RWPE2 (cell line): ENCODE data around the gene WDR64.
"Not testable (repeated sequence)": the region's sequence is repeated elsewhere in the genome, so short reads cannot be mapped to it uniquely, and the experiment has no call there.

Experiments
- ATAC-seq: fragments of 200-7000 bp; cut with Tn5 transposase; 3 replicates; pipeline ENCODE4 v1.9.1; 2021; ENCODE audit warnings: low read depth
- DNase-seq: peaks from one replicate; pipeline ENCODE4 v3.0.0-alpha.2; 2020; ENCODE audit warnings: low spot score
- H3K27ac ChIP-seq: fragments of 450-650 bp; 2 replicates; pipeline ENCODE4 v1.5.1; 2017; ENCODE audit warnings: mild to moderate bottlenecking; ENCODE audit not compliant: poor library complexity, severe bottlenecking
- H3K27me3 ChIP-seq: fragments of 250-450 bp; sonication (Bioruptor Pico); 2 replicates; pipeline ENCODE4 v1.5.1; 2021; ENCODE audit warnings: mild to moderate bottlenecking, moderate library complexity; ENCODE audit not compliant: insufficient read depth, poor library complexity, severe bottlenecking
- H3K36me3 ChIP-seq: fragments of 250-450 bp; sonication (Bioruptor Pico); 2 replicates; pipeline ENCODE4 v1.5.1; 2020; ENCODE audit warnings: low read depth, mild to moderate bottlenecking, moderate library complexity
- H3K4me1 ChIP-seq: fragments of 250-450 bp; sonication (Bioruptor Pico); 2 replicates; pipeline ENCODE4 v1.5.1; 2021; ENCODE audit warnings: mild to moderate bottlenecking, moderate library complexity; ENCODE audit not compliant: insufficient read depth, poor library complexity, severe bottlenecking
- H3K4me3 ChIP-seq: fragments of 250-450 bp; sonication (Bioruptor Pico); 2 replicates; pipeline ENCODE4 v1.5.1; 2021; ENCODE audit warnings: mild to moderate bottlenecking, moderate library complexity; ENCODE audit not compliant: severe bottlenecking
- H3K9me3 ChIP-seq: fragments of 250-450 bp; sonication (Bioruptor Pico); 2 replicates; pipeline ENCODE4 v1.5.1; 2021; ENCODE audit warnings: mild to moderate bottlenecking, moderate library complexity; ENCODE audit not compliant: severe bottlenecking
- TF ChIP-seq, protein P1 (sequence below): fragments of 450-650 bp; IDR thresholded peaks from one replicate; pipeline ENCODE4 v1.5.1; 2017; ENCODE audit warnings: mild to moderate bottlenecking, moderate library complexity; ENCODE audit not compliant: poor library complexity, severe bottlenecking

The WDR64 gene

DNA sequence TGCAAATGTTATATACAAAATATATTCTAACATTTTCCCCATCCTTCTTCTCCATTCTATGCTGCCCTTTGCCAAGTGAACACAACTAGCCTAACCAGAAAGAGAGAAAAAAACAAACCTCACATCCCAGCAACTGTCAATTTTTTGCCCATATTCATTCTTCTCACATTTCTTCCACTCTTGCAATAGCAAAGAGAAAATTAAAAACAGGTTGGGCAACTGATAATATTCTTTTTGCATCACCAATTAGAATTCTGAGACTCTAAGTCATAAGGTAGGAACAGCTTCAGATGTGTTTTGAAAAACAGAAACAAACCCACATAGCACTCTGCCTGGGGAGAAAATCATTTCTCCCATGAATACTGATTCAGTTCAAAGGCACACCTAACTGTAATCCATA is 170.8 kb downstream of the WDR64 start:
- Histone ChIP-seq H3K4me1 (no peaks in the 10 kb centered on the region), H3K36me3 (no peaks in the 10 kb centered on the region), H3K9me3 (no peaks in the 10 kb centered on the region), H3K27me3 (no peaks in the 10 kb centered on the region), H3K27ac (no peak overlapping the region), H3K4me3 (no peak overlapping the region)
- TF ChIP-seq, protein P1, sequence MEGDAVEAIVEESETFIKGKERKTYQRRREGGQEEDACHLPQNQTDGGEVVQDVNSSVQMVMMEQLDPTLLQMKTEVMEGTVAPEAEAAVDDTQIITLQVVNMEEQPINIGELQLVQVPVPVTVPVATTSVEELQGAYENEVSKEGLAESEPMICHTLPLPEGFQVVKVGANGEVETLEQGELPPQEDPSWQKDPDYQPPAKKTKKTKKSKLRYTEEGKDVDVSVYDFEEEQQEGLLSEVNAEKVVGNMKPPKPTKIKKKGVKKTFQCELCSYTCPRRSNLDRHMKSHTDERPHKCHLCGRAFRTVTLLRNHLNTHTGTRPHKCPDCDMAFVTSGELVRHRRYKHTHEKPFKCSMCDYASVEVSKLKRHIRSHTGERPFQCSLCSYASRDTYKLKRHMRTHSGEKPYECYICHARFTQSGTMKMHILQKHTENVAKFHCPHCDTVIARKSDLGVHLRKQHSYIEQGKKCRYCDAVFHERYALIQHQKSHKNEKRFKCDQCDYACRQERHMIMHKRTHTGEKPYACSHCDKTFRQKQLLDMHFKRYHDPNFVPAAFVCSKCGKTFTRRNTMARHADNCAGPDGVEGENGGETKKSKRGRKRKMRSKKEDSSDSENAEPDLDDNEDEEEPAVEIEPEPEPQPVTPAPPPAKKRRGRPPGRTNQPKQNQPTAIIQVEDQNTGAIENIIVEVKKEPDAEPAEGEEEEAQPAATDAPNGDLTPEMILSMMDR = no peak
- no peak for ATAC-seq
- no peak for DNase-seq

DNA sequence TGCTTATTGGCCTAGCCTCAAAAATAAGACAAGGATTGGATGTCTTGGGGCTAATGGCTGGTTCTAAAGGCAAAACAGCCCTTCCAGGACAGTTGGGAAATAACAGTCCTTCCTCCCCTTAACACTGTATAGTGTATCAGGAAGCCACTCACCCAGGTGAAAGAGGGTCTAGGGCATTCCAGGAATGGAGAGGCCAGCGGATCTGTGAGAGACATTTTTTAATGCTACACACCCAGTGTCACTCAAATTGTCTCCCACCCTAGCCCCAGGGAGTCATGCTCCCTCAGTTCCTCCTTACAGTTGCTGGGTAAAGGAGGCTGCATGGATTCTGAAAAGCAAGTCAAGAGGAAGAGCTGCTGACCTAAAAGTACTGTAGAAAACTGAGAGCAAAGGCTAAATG is 171.8 kb downstream of the WDR64 start:
- Histone ChIP-seq H3K27ac (no peak overlapping the region), H3K4me1 (no peaks in the 10 kb centered on the region), H3K27me3 (no peaks in the 10 kb centered on the region), H3K9me3 (no peaks in the 10 kb centered on the region), H3K4me3 (no peak overlapping the region), H3K36me3 (no peaks in the 10 kb centered on the region)
- ATAC-seq (no peak), DNase-seq (no peak)
- TF ChIP-seq, protein P1 = no peak

DNA sequence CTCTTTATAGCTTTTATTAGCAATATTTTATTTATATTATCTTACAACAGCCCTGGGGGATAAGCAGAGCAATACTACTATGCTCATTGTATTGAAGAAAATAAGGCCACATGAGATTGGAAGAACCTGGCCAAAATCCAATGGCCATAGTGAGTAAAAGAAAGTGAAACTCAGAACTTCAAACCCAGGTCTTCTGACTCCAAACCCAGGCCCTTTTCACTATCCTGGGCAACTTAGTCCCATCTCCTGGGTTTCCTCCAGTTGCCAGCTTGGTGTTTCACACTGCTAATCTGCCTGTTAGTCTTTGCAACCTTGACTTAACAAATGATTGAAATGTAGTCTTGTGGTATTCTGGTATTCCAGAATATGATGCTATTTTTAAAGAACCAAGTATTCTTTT is 173.5 kb downstream of the WDR64 start:
- Histone ChIP-seq H3K27me3 (no peaks in the 10 kb centered on the region), H3K9me3 (no peaks in the 10 kb centered on the region), H3K36me3 (no peaks in the 10 kb centered on the region), H3K27ac (no peak overlapping the region), H3K4me3 (no peak overlapping the region), H3K4me1 (no peaks in the 10 kb centered on the region)
- ATAC-seq (no peak), DNase-seq (no peak)
- TF ChIP-seq, protein P1 = no peak

DNA sequence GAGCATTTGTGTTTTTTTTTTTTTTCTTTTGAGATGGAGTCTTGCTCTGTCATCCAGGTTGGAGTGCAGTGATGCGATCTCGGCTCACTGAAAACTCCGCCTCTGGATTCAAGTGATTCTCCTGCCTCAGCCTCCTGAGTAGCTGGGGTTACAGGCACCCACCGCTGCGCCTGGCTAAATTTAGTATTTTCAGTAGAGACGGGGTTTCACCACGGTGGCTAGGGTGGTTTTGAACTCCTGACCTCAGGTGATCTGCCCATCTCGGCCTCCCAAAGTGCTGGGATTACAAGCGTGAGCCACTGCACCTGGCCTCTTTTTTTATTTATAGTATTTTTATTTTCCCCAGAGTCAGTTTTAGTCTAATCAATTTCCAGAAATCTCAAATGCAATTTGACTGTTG is 174.5 kb downstream of the WDR64 start:
- H3K27ac ChIP-seq, DNase-seq, H3K4me3 ChIP-seq, H3K36me3 ChIP-seq, H3K27me3 ChIP-seq, H3K9me3 ChIP-seq, H3K4me1 ChIP-seq, ATAC-seq: not testable (repeated sequence)

DNA sequence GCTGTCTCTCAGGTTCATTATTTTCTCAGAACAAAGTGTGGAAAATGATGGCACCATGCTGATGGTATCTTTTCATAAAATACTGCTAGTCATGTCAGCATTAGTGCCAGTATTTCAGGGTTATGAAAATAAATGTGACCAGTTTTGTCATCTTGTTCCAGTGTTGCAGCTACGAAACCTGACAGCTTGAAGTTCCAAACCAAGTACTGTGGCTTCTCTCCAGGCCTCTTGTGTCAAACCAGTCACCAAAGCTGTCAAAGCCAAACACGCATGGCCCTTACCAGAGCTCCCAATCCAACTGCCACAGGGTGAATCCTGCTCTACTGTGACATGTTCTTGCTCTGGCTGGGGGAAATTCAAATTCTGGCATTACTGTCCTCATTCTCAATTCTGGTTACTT is 175.2 kb downstream of the WDR64 start:
- TF ChIP-seq, protein P1 = no peak
- Histone ChIP-seq H3K36me3 (no peaks in the 10 kb centered on the region), H3K27me3 (no peaks in the 10 kb centered on the region), H3K27ac (no peak overlapping the region), H3K4me3 (no peak overlapping the region), H3K4me1 (no peaks in the 10 kb centered on the region), H3K9me3 (no peaks in the 10 kb centered on the region)
- ATAC-seq = no peak
- no peak for DNase-seq
